Measurements from ENCODE around the gene CCDC182. TPM values are rescaled to one million over a fixed set of nuclear protein-coding genes. Genes with fewer than 3 reads are reported as not detected.

Gene CCDC182
- total and polyA plus RNA-seq, 2 experiments from 2014 or later, result not detected

DNA sequence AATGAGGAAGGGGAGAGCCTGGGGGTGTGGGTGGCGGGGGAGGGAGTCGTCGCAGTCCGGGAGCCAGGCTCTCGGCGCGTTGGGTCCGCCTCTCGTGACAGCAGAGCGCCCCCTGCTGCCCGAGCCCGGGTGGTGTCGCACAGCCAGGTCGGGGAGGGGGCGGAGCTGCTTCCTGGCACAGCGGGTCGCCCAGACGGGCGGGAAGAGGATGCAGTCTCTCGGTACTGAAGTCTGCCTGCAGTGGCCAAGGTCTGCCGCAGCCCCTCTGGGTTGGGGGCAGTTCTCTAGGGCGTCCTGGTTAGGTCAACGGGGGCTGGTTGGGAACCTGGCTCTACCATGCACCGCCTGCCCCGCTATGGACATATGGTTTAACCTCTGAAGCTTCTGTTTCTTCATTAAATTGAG is 38.2 kb upstream of the CCDC182 start:
- TF ChIP-seq, protein P1, sequence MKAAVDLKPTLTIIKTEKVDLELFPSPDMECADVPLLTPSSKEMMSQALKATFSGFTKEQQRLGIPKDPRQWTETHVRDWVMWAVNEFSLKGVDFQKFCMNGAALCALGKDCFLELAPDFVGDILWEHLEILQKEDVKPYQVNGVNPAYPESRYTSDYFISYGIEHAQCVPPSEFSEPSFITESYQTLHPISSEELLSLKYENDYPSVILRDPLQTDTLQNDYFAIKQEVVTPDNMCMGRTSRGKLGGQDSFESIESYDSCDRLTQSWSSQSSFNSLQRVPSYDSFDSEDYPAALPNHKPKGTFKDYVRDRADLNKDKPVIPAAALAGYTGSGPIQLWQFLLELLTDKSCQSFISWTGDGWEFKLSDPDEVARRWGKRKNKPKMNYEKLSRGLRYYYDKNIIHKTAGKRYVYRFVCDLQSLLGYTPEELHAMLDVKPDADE (IDR thresholded peaks at IDR 0.05), result 0 out of 2 replicates have a peak, but pooled peaks have one; percentile 50
- TF ChIP-seq, protein P2, sequence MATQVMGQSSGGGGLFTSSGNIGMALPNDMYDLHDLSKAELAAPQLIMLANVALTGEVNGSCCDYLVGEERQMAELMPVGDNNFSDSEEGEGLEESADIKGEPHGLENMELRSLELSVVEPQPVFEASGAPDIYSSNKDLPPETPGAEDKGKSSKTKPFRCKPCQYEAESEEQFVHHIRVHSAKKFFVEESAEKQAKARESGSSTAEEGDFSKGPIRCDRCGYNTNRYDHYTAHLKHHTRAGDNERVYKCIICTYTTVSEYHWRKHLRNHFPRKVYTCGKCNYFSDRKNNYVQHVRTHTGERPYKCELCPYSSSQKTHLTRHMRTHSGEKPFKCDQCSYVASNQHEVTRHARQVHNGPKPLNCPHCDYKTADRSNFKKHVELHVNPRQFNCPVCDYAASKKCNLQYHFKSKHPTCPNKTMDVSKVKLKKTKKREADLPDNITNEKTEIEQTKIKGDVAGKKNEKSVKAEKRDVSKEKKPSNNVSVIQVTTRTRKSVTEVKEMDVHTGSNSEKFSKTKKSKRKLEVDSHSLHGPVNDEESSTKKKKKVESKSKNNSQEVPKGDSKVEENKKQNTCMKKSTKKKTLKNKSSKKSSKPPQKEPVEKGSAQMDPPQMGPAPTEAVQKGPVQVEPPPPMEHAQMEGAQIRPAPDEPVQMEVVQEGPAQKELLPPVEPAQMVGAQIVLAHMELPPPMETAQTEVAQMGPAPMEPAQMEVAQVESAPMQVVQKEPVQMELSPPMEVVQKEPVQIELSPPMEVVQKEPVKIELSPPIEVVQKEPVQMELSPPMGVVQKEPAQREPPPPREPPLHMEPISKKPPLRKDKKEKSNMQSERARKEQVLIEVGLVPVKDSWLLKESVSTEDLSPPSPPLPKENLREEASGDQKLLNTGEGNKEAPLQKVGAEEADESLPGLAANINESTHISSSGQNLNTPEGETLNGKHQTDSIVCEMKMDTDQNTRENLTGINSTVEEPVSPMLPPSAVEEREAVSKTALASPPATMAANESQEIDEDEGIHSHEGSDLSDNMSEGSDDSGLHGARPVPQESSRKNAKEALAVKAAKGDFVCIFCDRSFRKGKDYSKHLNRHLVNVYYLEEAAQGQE (IDR thresholded peaks at IDR 0.05; ENCODE audit: unreplicated experiment), result no peak
- TF ChIP-seq, protein P3, sequence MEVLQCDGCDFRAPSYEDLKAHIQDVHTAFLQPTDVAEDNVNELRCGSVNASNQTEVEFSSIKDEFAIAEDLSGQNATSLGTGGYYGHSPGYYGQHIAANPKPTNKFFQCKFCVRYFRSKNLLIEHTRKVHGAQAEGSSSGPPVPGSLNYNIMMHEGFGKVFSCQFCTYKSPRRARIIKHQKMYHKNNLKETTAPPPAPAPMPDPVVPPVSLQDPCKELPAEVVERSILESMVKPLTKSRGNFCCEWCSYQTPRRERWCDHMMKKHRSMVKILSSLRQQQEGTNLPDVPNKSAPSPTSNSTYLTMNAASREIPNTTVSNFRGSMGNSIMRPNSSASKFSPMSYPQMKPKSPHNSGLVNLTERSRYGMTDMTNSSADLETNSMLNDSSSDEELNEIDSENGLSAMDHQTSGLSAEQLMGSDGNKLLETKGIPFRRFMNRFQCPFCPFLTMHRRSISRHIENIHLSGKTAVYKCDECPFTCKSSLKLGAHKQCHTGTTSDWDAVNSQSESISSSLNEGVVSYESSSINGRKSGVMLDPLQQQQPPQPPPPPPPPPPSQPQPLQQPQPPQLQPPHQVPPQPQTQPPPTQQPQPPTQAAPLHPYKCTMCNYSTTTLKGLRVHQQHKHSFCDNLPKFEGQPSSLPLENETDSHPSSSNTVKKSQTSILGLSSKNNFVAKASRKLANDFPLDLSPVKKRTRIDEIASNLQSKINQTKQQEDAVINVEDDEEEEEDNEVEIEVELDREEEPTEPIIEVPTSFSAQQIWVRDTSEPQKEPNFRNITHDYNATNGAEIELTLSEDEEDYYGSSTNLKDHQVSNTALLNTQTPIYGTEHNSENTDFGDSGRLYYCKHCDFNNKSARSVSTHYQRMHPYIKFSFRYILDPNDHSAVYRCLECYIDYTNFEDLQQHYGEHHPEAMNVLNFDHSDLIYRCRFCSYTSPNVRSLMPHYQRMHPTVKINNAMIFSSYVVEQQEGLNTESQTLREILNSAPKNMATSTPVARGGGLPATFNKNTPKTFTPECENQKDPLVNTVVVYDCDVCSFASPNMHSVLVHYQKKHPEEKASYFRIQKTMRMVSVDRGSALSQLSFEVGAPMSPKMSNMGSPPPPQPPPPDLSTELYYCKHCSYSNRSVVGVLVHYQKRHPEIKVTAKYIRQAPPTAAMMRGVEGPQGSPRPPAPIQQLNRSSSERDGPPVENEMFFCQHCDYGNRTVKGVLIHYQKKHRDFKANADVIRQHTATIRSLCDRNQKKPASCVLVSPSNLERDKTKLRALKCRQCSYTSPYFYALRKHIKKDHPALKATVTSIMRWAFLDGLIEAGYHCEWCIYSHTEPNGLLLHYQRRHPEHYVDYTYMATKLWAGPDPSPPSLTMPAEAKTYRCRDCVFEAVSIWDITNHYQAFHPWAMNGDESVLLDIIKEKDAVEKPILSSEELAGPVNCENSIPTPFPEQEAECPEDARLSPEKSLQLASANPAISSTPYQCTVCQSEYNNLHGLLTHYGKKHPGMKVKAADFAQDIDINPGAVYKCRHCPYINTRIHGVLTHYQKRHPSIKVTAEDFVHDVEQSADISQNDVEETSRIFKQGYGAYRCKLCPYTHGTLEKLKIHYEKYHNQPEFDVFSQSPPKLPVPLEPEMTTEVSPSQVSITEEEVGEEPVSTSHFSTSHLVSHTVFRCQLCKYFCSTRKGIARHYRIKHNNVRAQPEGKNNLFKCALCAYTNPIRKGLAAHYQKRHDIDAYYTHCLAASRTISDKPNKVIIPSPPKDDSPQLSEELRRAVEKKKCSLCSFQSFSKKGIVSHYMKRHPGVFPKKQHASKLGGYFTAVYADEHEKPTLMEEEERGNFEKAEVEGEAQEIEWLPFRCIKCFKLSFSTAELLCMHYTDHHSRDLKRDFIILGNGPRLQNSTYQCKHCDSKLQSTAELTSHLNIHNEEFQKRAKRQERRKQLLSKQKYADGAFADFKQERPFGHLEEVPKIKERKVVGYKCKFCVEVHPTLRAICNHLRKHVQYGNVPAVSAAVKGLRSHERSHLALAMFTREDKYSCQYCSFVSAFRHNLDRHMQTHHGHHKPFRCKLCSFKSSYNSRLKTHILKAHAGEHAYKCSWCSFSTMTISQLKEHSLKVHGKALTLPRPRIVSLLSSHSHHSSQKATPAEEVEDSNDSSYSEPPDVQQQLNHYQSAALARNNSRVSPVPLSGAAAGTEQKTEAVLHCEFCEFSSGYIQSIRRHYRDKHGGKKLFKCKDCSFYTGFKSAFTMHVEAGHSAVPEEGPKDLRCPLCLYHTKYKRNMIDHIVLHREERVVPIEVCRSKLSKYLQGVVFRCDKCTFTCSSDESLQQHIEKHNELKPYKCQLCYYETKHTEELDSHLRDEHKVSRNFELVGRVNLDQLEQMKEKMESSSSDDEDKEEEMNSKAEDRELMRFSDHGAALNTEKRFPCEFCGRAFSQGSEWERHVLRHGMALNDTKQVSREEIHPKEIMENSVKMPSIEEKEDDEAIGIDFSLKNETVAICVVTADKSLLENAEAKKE (CRISPR knock-in tag; IDR thresholded peaks at IDR 0.05), result no peak
- TF ChIP-seq ZNF114 (CRISPR knock-in tag; IDR thresholded peaks at IDR 0.05) (no peak), ZNF331 (CRISPR knock-in tag; IDR thresholded peaks at IDR 0.05; ENCODE audit: low read depth) (no peak), CREB1 (CRISPR knock-in tag; IDR thresholded peaks at IDR 0.05; ENCODE audit: low read depth) (peak; percentile 56; the same call in 1 of the 2 replicates), EZH2phosphoT487 (IDR thresholded peaks at IDR 0.05; ENCODE audit: unreplicated experiment) (no peak), STAT1 (IDR thresholded peaks at IDR 0.05; ENCODE audit: unreplicated experiment) (no peak)
- TF ChIP-seq, protein P4, sequence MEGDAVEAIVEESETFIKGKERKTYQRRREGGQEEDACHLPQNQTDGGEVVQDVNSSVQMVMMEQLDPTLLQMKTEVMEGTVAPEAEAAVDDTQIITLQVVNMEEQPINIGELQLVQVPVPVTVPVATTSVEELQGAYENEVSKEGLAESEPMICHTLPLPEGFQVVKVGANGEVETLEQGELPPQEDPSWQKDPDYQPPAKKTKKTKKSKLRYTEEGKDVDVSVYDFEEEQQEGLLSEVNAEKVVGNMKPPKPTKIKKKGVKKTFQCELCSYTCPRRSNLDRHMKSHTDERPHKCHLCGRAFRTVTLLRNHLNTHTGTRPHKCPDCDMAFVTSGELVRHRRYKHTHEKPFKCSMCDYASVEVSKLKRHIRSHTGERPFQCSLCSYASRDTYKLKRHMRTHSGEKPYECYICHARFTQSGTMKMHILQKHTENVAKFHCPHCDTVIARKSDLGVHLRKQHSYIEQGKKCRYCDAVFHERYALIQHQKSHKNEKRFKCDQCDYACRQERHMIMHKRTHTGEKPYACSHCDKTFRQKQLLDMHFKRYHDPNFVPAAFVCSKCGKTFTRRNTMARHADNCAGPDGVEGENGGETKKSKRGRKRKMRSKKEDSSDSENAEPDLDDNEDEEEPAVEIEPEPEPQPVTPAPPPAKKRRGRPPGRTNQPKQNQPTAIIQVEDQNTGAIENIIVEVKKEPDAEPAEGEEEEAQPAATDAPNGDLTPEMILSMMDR (conservative IDR thresholded peaks at IDR 0.05; ENCODE audit: low read depth in 2 of 2), result peak; percentile 85 to 97
- Mint-ChIP-seq H3K27me3 (ENCODE audit: insufficient read depth, low read depth, poor library complexity) (peaks cover 13% of the 10 kb centered on the region), H3K9me3 (no peaks in the 10 kb centered on the region), H3K4me1 (peaks cover 10% of the 10 kb centered on the region), H3K4me3 (no peak overlapping the region), H3K36me3 (ENCODE audit: low read depth) (no peaks in the 10 kb centered on the region), H3K27ac (no peak overlapping the region)
- Histone ChIP-seq H3K4me2 (peak overlapping the region; percentile 73), H4K20me1 (replicated peaks; ENCODE audit: insufficient read depth) (no peaks in the 10 kb centered on the region), H3K27ac (ENCODE audit: low read depth) (no peak overlapping the region), H3K4me3 (peak overlapping the region; percentile 48), H2AFZ (peak overlapping the region; percentile 97), H3K4me1 (ENCODE audit: insufficient read depth) (peaks cover 22% of the 10 kb centered on the region), H3K79me2 (replicated peaks; ENCODE audit: insufficient read depth) (no peaks in the 10 kb centered on the region), H3F3A (replicated peaks; ENCODE audit: low read depth) (no peaks in the 10 kb centered on the region), H3K36me3 (ENCODE audit: insufficient read depth) (no peaks in the 10 kb centered on the region), H3K27me3 (ENCODE audit: insufficient read depth) (peaks cover 12% of the 10 kb centered on the region; the same call in 1 of the 2 replicates), H3K9me2 (ENCODE audit: insufficient read depth) (no peaks in the 10 kb centered on the region)
- DNase-seq (ENCODE audit: low spot score) (peak; percentile 93), ATAC-seq (peak; percentile 95)
